CD4-positive, alpha-beta memory T cell (primary cell): Measurements from ENCODE around the gene DHX32. TPM values are rescaled to one million over a fixed set of nuclear protein-coding genes. Genes with fewer than 3 reads are reported as not detected.

ENCODE experiments used
- CTCF ChIA-PET: fragments of 350-600 bp; sonication (Branson Sonifier 250); formaldehyde crosslinking; loops from one replicate; lab custom pipeline; 2021; ENCODE audit warnings: inconsistent platforms; ENCODE audit not compliant: partially characterized antibody; lab: Charles Lee
- POLR2A ChIA-PET: fragments of 350-600 bp; sonication (Branson Sonifier 250); formaldehyde crosslinking; loops from one replicate; lab custom pipeline; 2021; ENCODE audit not compliant: partially characterized antibody; lab: Charles Lee
- DNase-seq, 5 donors: peaks; one replicate each; pipeline versions ENCODE4 v3.0.0 to v3.0.0-alpha.2; 2020 to 2022; ENCODE audit warnings: mixed read lengths in 1 of 5
- H3K27ac ChIP-seq: one replicate; pipeline ENCODE4 v1.7.0; 2013; ENCODE audit warnings: low read depth, low read length
- H3K27me3 ChIP-seq: 2 replicates; pipeline ENCODE4 v1.7.0; 2013; ENCODE audit warnings: mild to moderate bottlenecking, low read length, moderate library complexity; ENCODE audit not compliant: insufficient read depth
- H3K36me3 ChIP-seq: 2 replicates; pipeline ENCODE4 v1.7.0; 2013; ENCODE audit warnings: mild to moderate bottlenecking, low read length, moderate library complexity; ENCODE audit not compliant: insufficient read depth
- H3K4me1 ChIP-seq: 2 replicates; pipeline ENCODE4 v1.7.0; 2013; ENCODE audit warnings: mild to moderate bottlenecking, low read length, moderate library complexity; ENCODE audit not compliant: insufficient read depth
- H3K4me3 ChIP-seq, 2 donors: one replicate each; pipeline ENCODE4 v1.7.0; 2013; ENCODE audit warnings: low read length in 2 of 2, mild to moderate bottlenecking in 1 of 2
- H3K9me3 ChIP-seq, 2 donors: one replicate each; pipeline ENCODE4 v1.7.0; 2013; ENCODE audit warnings: low read length in 2 of 2, control low read depth in 1 of 2; ENCODE audit not compliant: control insufficient read depth in 1 of 2
- H3K27ac Mint-ChIP-seq, 7 donors: one replicate each; pipeline ENCODE4 v1.8.0; 2020 to 2021; ENCODE audit warnings: mixed read lengths in 7 of 7, mild to moderate bottlenecking in 6 of 7, inconsistent platforms in 3 of 7, moderate library complexity in 3 of 7
- H3K27me3 Mint-ChIP-seq, 2 donors: one replicate each; pipeline ENCODE4 v1.8.0; 2020 to 2021; ENCODE audit warnings: mixed read lengths in 2 of 2
- H3K36me3 Mint-ChIP-seq, 2 donors: one replicate each; pipeline ENCODE4 v1.8.0; 2020 to 2021; ENCODE audit warnings: mixed read lengths in 2 of 2, inconsistent platforms in 1 of 2, mild to moderate bottlenecking in 1 of 2
- H3K4me1 Mint-ChIP-seq, 4 donors: one replicate each; pipeline ENCODE4 v1.8.0; 2020 to 2021; ENCODE audit warnings: mixed read lengths in 4 of 4, mild to moderate bottlenecking in 1 of 4
- H3K4me3 Mint-ChIP-seq, 8 donors: one replicate each; pipeline ENCODE4 v1.8.0; 2020 to 2021; ENCODE audit warnings: mixed read lengths in 8 of 8, mild to moderate bottlenecking in 7 of 8, moderate library complexity in 6 of 8, inconsistent platforms in 3 of 8
- H3K9me3 Mint-ChIP-seq, 8 donors: one replicate each; pipeline ENCODE4 v1.8.0; 2020 to 2021; ENCODE audit warnings: mixed read lengths in 8 of 8, mild to moderate bottlenecking in 5 of 8, inconsistent platforms in 3 of 8, moderate library complexity in 1 of 8
- intact Hi-C: fragments of 100-400 bp; cut with micrococcal nuclease; formaldehyde crosslinking; loops from one replicate; pipeline ENCODE4 v1.15.1; 2023
- polyA plus RNA-seq, 2 donors: library from polyadenylated mRNA; unstranded; fragments of 300-500 nt; fragmentation: Illumina TruSeq; gene quantifications; one replicate each; pipeline ENCODE4 v1.2.3, GENCODE V29; 2021
- total RNA-seq, 2 experiments: library from RNA; stranded (reverse); gene quantifications; one replicate each; pipeline ENCODE4 v1.2.3, GENCODE V29; 2021

The DHX32 gene
- total and polyA plus RNA-seq, 4 experiments from 2014 or later = 7.1 to 13.3 (median 8.9) TPM

GRCh38 chr10:125859128-125859817 is 21.8 kb downstream of the DHX32 start:
- H3K4me3 ChIP-seq = no peak overlapping the region
- DNase-seq = no peak
- Mint-ChIP-seq H3K36me3 (no peaks in the 10 kb centered on the region), H3K4me3 (no peak overlapping the region), H3K27me3 (no peaks in the 10 kb centered on the region), H3K27ac (no peak overlapping the region), H3K9me3 (no peaks in the 10 kb centered on the region), H3K4me1 (peaks cover 0 to 2% (median 0%) of the 10 kb centered on the region in 4 donors)
- H3K27me3 ChIP-seq = no peaks in the 10 kb centered on the region
- no peaks in the 10 kb centered on the region for H3K36me3 ChIP-seq
- no peaks in the 10 kb centered on the region for H3K9me3 ChIP-seq
- ChIA-PET CTCF (no interaction called here), POLR2A (no interaction called here)
- intact Hi-C loops = no loop called here
- H3K4me1 ChIP-seq = no peaks in the 10 kb centered on the region
- no peak overlapping the region for H3K27ac ChIP-seq

- ChIA-PET CTCF (interaction anchor here (1.1 kb wide), 1 partner anchor 11 kb away, joined by 3 read pairs; no protein-coding TSS in a partner anchor), POLR2A (interaction anchor here (0.7 kb wide), 1 partner anchor 10 kb away, joined by 5 read pairs; no protein-coding TSS in a partner anchor)
- H3K4me1 Mint-ChIP-seq = peaks cover 0 to 2% (median 0%) of the 10 kb centered on the region in 4 donors
Measured at GRCh38 chr10:125857185-125857760, 23.8 kb downstream of the DHX32 start.

GRCh38 chr10:125852487-125852886 is 28.6 kb downstream of the DHX32 start:
- H3K4me1 Mint-ChIP-seq = no peaks in the 10 kb centered on the region
- Histone ChIP-seq H3K36me3 (no peaks in the 10 kb centered on the region), H3K27ac (no peak overlapping the region), H3K27me3 (no peaks in the 10 kb centered on the region), H3K9me3 (no peaks in the 10 kb centered on the region), H3K4me3 (no peak overlapping the region), H3K4me1 (no peaks in the 10 kb centered on the region)
- intact Hi-C loops = no loop called here
- ChIA-PET CTCF (no interaction called here), POLR2A (no interaction called here)
- no peak overlapping the region for H3K27ac Mint-ChIP-seq
- no peak overlapping the region for H3K4me3 Mint-ChIP-seq
- H3K36me3 Mint-ChIP-seq = peaks cover 21 to 24% of the 10 kb centered on the region in 2 donors
- H3K9me3 Mint-ChIP-seq = no peaks in the 10 kb centered on the region
- no peak for DNase-seq
- no peaks in the 10 kb centered on the region for H3K27me3 Mint-ChIP-seq

More at GRCh38 chr10:125857185-125857760, 23.8 kb downstream of the DHX32 start:
- Histone ChIP-seq H3K9me3 (no peaks in the 10 kb centered on the region), H3K4me1 (no peaks in the 10 kb centered on the region), H3K27ac (no peak overlapping the region), H3K36me3 (no peaks in the 10 kb centered on the region), H3K4me3 (no peak overlapping the region), H3K27me3 (no peaks in the 10 kb centered on the region)
- no peak overlapping the region for H3K27ac Mint-ChIP-seq
- intact Hi-C loops = no loop called here
- no peak for DNase-seq
- H3K4me3 Mint-ChIP-seq = no peak overlapping the region
- H3K27me3 Mint-ChIP-seq = no peaks in the 10 kb centered on the region
- peaks cover 6 to 8% of the 10 kb centered on the region in 2 donors for H3K36me3 Mint-ChIP-seq
- no peaks in the 10 kb centered on the region for H3K9me3 Mint-ChIP-seq

- Histone ChIP-seq H3K36me3 (no peaks in the 10 kb centered on the region), H3K9me3 (no peaks in the 10 kb centered on the region), H3K27ac (no peak overlapping the region), H3K27me3 (no peaks in the 10 kb centered on the region), H3K4me3 (no peak overlapping the region), H3K4me1 (no peaks in the 10 kb centered on the region)
- peaks cover 24 to 25% of the 10 kb centered on the region in 2 donors for H3K36me3 Mint-ChIP-seq
- H3K4me1 Mint-ChIP-seq = no peaks in the 10 kb centered on the region
- intact Hi-C loops = no loop called here
- no peak overlapping the region for H3K4me3 Mint-ChIP-seq
- CTCF ChIA-PET = interaction anchor here (0.8 kb wide), 1 partner anchor 18 kb away, joined by 3 read pairs; no protein-coding TSS in a partner anchor
- POLR2A ChIA-PET = no interaction called here
- peak overlapping the region in 2 of 7 donors; percentile 29 to 65 for H3K27ac Mint-ChIP-seq
- H3K9me3 Mint-ChIP-seq = no peaks in the 10 kb centered on the region
- DNase-seq = no peak
- H3K27me3 Mint-ChIP-seq = no peaks in the 10 kb centered on the region
Measured at GRCh38 chr10:125850766-125851731, 30.0 kb downstream of the DHX32 start.

- Histone ChIP-seq H3K4me3 (no peak overlapping the region), H3K4me1 (no peaks in the 10 kb centered on the region), H3K9me3 (no peaks in the 10 kb centered on the region), H3K27me3 (no peaks in the 10 kb centered on the region), H3K27ac (no peak overlapping the region), H3K36me3 (no peaks in the 10 kb centered on the region)
- intact Hi-C loops = no loop called here
- CTCF ChIA-PET = no interaction called here
- DNase-seq = no peak
- no peaks in the 10 kb centered on the region for H3K27me3 Mint-ChIP-seq
- H3K4me1 Mint-ChIP-seq = no peaks in the 10 kb centered on the region
- POLR2A ChIA-PET = no interaction called here
- peaks cover 24 to 27% of the 10 kb centered on the region in 2 donors for H3K36me3 Mint-ChIP-seq
- H3K27ac Mint-ChIP-seq = no peak overlapping the region
- H3K4me3 Mint-ChIP-seq = no peak overlapping the region
- no peaks in the 10 kb centered on the region for H3K9me3 Mint-ChIP-seq
Measured at GRCh38 chr10:125849448-125849847, 31.6 kb downstream of the DHX32 start.

- Histone ChIP-seq H3K4me1 (no peaks in the 10 kb centered on the region), H3K27ac (no peak overlapping the region), H3K36me3 (no peaks in the 10 kb centered on the region), H3K9me3 (no peaks in the 10 kb centered on the region), H3K27me3 (no peaks in the 10 kb centered on the region), H3K4me3 (no peak overlapping the region)
- CTCF ChIA-PET = no interaction called here
- POLR2A ChIA-PET = no interaction called here
- intact Hi-C loops = no loop called here
- Mint-ChIP-seq H3K27me3 (no peaks in the 10 kb centered on the region), H3K27ac (no peak overlapping the region), H3K9me3 (no peaks in the 10 kb centered on the region), H3K4me3 (no peak overlapping the region), H3K4me1 (no peaks in the 10 kb centered on the region), H3K36me3 (peaks cover 24 to 27% of the 10 kb centered on the region in 2 donors)
- DNase-seq = no peak
Measured at GRCh38 chr10:125848857-125849256, 32.2 kb downstream of the DHX32 start.

GRCh38 chr10:125848371-125848770 is 32.7 kb downstream of the DHX32 start:
- Histone ChIP-seq H3K27ac (no peak overlapping the region), H3K36me3 (no peaks in the 10 kb centered on the region), H3K9me3 (no peaks in the 10 kb centered on the region), H3K4me1 (no peaks in the 10 kb centered on the region), H3K4me3 (no peak overlapping the region), H3K27me3 (no peaks in the 10 kb centered on the region)
- H3K27me3 Mint-ChIP-seq = no peaks in the 10 kb centered on the region
- H3K27ac Mint-ChIP-seq = no peak overlapping the region
- intact Hi-C loops = no loop called here
- no peak for DNase-seq
- H3K4me1 Mint-ChIP-seq = no peaks in the 10 kb centered on the region
- H3K9me3 Mint-ChIP-seq = no peaks in the 10 kb centered on the region
- POLR2A ChIA-PET = no interaction called here
- H3K4me3 Mint-ChIP-seq = no peak overlapping the region
- H3K36me3 Mint-ChIP-seq = peaks cover 24 to 27% of the 10 kb centered on the region in 2 donors
- CTCF ChIA-PET = no interaction called here
